Esophagus muscularis mucosa (tissue), 4 donors: ENCODE measurements around the gene ELAVL1. TPM values are rescaled to one million over a fixed set of nuclear protein-coding genes. Genes with fewer than 3 reads are reported as not detected.

Experiments
- DNase-seq: peaks from one replicate; pipeline ENCODE4 v3.0.0-alpha.2; 2017; ENCODE audit errors: extremely low spot score
- H3K27ac ChIP-seq, 4 donors: fragments of 200-600 bp; sonication (generic); replicated peaks in 1 of 4; 1 replicate in 3 of 4; 2 replicates in 1 of 4; pipeline ENCODE4 v1.5.1; 2016 to 2019; ENCODE audit warnings: mild to moderate bottlenecking in 1 of 4
- H3K27me3 ChIP-seq, 4 donors: fragments of 200-600 bp; sonication (generic); one replicate each; pipeline versions ENCODE4 v1.5.1 to v1.6.0; 2016 to 2019
- H3K36me3 ChIP-seq, 4 donors: fragments of 200-600 bp; sonication (generic); one replicate each; pipeline ENCODE4 v1.5.1; 2016 to 2019
- H3K4me1 ChIP-seq, 4 donors: fragments of 200-600 bp; sonication (generic); one replicate each; pipeline ENCODE4 v1.5.1; 2016 to 2019
- H3K4me3 ChIP-seq, 4 donors: fragments of 200-600 bp; sonication (generic); 1 replicate in 2 of 4; 2 replicates in 2 of 4; pipeline ENCODE4 v1.5.1; 2016 to 2019; ENCODE audit warnings: mild to moderate bottlenecking in 4 of 4, moderate library complexity in 1 of 4
- H3K9me3 ChIP-seq, 4 donors: fragments of 200-600 bp; sonication (generic); 1 replicate in 3 of 4; 2 replicates in 1 of 4; pipeline ENCODE4 v1.5.1; 2016 to 2019
- EP300 ChIP-seq: sonication (generic); formaldehyde crosslinking; IDR thresholded peaks from one replicate; pipeline ENCODE4 v1.6.1; 2017; ENCODE audit warnings: antibody characterized with exemption
- POLR2A ChIP-seq: fragments of 450-650 bp; IDR thresholded peaks from one replicate; pipeline ENCODE4 v1.6.1; 2017; ENCODE audit warnings: antibody characterized with exemption, moderate library complexity, mild to moderate bottlenecking, low read depth
- POLR2AphosphoS5 ChIP-seq, 2 donors: sonication (generic); formaldehyde crosslinking; IDR thresholded peaks; one replicate each; pipeline ENCODE4 v1.6.1; 2017; ENCODE audit warnings: antibody characterized with exemption in 2 of 2
- WGBS: methylation state at CpG from one replicate; pipeline ENCODE4 v1.1.5; 2018; 5-methylcytosine and 5-hydroxymethylcytosine counted together
- intact Hi-C: fragments of 100-400 bp; cut with DNase I; formaldehyde crosslinking; loops from one replicate; pipeline ENCODE4 v1.15.1; 2023
- total RNA-seq, 4 donors: library from RNA; depleted of rRNA; stranded (reverse); fragments of >200 nt; gene quantifications; one replicate each; pipeline versions ENCODE4 v1.1.0 to v1.2.1, GENCODE V29; 2016
- TF ChIP-seq, protein P1 (sequence below), 3 experiments: fragments of 200-600 bp in 2 of 3; fragments of 450-650 bp in 1 of 3; sonication (generic) in 2 of 3; IDR thresholded peaks; one replicate each; pipeline ENCODE4 v1.5.1; 2017 to 2019; ENCODE audit warnings: antibody characterized with exemption in 3 of 3, mild to moderate bottlenecking in 2 of 3, moderate library complexity in 1 of 3

Gene ELAVL1
- total RNA-seq, 4 donors from 2014 or later, result 27.0 to 49.1 (median 38.3) TPM

DNA sequence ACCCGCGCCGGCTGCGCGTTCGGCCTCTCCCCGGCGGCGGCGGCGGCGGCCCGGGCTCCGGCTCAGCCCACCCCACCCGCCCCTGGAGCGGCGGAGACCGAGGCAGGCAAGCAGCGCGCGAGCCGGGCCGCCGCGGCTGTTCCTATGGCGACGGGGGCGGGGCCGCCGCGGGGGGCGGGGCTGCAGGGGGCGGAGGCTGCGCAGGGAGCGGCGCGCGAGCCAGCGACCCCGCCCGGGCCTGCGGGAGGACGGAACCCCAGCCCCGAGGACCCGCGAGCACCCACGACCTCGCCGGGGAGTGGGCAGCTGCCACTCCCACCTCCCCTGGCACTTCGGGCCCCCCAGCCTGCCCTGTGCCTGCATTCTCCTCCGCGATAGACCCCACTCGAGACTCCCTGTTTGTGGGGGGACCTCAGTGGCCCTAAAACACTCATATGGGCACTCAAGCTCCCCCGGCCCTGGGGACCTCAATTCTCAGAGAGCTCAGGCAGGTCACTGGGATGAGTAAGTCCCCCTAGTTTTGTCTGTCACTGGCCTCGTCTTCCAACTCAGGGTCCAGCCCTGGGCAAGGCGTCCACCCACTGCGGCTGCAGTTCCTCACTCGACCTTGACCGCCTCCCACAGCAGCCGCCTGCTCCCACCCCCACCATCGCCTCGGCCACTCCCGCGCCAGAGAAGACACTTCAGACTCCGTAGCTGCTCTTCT is 79.3 kb downstream of the ELAVL1 start, which contains the start of gene CTXN1:
CTXN1 (minus strand) TSS at position 115 of the 706 bp plus-strand sequence. CDS start 597 bp downstream, outside the sequence.
- WGBS, result 29% methylated on average over 15 of the region's 65 CpGs
- peak within 1 kb of the TSS; percentile 68 to 81 (median 71) for H3K4me3 ChIP-seq
- TF ChIP-seq POLR2AphosphoS5 (IDR thresholded peaks at IDR 0.05), result peak; percentile 38 to 75
- TF ChIP-seq, protein P1, sequence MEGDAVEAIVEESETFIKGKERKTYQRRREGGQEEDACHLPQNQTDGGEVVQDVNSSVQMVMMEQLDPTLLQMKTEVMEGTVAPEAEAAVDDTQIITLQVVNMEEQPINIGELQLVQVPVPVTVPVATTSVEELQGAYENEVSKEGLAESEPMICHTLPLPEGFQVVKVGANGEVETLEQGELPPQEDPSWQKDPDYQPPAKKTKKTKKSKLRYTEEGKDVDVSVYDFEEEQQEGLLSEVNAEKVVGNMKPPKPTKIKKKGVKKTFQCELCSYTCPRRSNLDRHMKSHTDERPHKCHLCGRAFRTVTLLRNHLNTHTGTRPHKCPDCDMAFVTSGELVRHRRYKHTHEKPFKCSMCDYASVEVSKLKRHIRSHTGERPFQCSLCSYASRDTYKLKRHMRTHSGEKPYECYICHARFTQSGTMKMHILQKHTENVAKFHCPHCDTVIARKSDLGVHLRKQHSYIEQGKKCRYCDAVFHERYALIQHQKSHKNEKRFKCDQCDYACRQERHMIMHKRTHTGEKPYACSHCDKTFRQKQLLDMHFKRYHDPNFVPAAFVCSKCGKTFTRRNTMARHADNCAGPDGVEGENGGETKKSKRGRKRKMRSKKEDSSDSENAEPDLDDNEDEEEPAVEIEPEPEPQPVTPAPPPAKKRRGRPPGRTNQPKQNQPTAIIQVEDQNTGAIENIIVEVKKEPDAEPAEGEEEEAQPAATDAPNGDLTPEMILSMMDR (IDR thresholded peaks at IDR 0.05), result peak in 2 of 3 experiments; percentile 17 to 47
- TF ChIP-seq EP300, result no peak
- TF ChIP-seq POLR2A, result no peak
- H3K9me3 ChIP-seq, result no peaks in the 10 kb centered on the region
- peaks cover 59 to 100% (median 96%) of the 10 kb centered on the region in 4 donors for H3K4me1 ChIP-seq
- H3K36me3 ChIP-seq, result peaks cover 9 to 36% (median 26%) of the 10 kb centered on the region in 4 donors
- H3K27me3 ChIP-seq, result no peaks in the 10 kb centered on the region
- DNase-seq, result no peak
- intact Hi-C loops, result no loop called here
- peak within 1 kb of the TSS; percentile 91 to 96 (median 94) for H3K27ac ChIP-seq

DNA sequence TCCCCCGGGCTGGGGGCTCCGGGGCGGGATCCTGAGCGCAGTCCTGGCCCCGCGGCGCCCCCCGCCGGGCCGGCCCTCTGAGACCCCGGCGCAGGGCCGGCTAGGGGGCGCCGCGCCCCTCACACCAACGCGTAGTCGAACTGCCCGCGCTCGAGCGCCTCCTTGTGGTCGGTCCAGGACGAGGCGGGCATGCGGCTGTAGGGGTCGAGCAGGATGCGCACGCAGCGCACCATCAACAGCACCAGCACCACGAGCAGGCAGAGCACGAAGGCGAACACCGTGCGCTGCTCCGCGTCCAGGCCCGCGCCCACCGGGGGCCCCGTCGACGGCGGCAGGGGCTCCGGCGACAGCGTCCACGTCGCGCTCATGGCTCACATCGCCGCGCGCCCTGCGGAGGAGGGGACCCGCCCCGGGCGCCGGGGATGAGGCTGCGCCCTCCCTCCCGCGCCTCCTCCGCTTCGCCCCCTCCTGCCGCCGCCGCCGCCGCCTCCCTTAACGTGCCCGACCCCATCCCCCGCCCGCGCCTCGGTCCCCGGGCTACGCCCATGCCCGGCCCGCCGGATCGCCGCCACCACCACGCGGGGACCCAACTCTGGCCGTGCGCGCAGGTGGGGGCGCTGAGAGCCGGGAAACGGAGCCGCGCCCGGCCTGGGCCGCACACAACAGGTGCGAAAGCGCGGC is 80.1 kb downstream of the ELAVL1 start:
- peaks cover 60 to 95% (median 90%) of the 10 kb centered on the region in 4 donors for H3K4me1 ChIP-seq
- peaks cover 9 to 27% (median 19%) of the 10 kb centered on the region in 4 donors for H3K36me3 ChIP-seq
- no peaks in the 10 kb centered on the region for H3K9me3 ChIP-seq
- H3K27me3 ChIP-seq, result no peaks in the 10 kb centered on the region
- intact Hi-C loops, result no loop called here
- 1% methylated on average over 21 of the region's 98 CpGs for WGBS
- H3K4me3 ChIP-seq, result peak overlapping the region; percentile 68 to 81 (median 71)
- no peak for DNase-seq
- H3K27ac ChIP-seq, result peak overlapping the region; percentile 91 to 96 (median 94)
- TF ChIP-seq, protein P1 (IDR thresholded peaks at IDR 0.05), result peak; percentile 81 to 99 (median 90)
- TF ChIP-seq POLR2A (no peak), POLR2AphosphoS5 (IDR thresholded peaks at IDR 0.05) (peak; percentile 56 to 70), EP300 (no peak)

DNA sequence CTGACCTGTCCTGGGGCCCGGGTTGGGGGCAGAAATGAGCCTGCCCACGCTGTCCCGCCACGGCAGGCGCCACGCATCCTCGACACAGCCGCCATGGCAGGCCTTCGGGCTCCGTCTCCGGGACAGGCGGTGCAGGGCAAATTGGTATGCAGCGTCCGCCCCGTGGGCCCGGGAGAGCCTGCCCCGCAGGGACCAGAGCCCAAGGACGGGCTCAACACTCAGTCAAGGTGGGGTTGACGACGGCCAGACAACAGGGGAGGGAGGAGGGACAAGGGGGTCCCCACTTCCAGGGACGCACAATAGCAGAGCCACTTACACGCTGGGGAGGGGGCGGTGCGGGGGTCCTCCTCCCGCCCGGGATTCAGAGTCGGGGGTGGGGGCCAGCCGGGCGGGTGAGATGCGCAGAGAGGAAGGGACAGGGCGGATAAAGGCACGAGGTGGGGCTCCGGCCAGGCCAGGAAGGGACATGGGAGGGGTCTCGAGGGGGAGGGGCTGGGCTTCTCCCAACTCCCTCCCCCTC is 80.7 kb downstream of the ELAVL1 start:
- peak overlapping the region; percentile 91 to 96 (median 94) for H3K27ac ChIP-seq
- WGBS, result 31% methylated on average over 22 of the region's 34 CpGs
- intact Hi-C loops, result no loop called here
- peaks cover 56 to 93% (median 88%) of the 10 kb centered on the region in 4 donors for H3K4me1 ChIP-seq
- no peak for DNase-seq
- TF ChIP-seq POLR2AphosphoS5 (IDR thresholded peaks at IDR 0.05) (no peak), POLR2A (no peak)
- H3K36me3 ChIP-seq, result peaks cover 9 to 23% (median 18%) of the 10 kb centered on the region in 4 donors
- H3K4me3 ChIP-seq, result peak overlapping the region; percentile 68 to 81 (median 71)
- no peaks in the 10 kb centered on the region for H3K9me3 ChIP-seq
- H3K27me3 ChIP-seq, result peaks cover 0 to 1% (median 0%) of the 10 kb centered on the region in 4 donors

- Histone ChIP-seq H3K9me3 (no peaks in the 10 kb centered on the region), H3K4me3 (peak overlapping the region; percentile 68 to 81 (median 71)), H3K36me3 (peaks cover 9 to 23% (median 18%) of the 10 kb centered on the region in 4 donors), H3K27me3 (peaks cover 0 to 6% (median 0%) of the 10 kb centered on the region in 4 donors), H3K27ac (peak overlapping the region; percentile 91 to 96 (median 94)), H3K4me1 (peaks cover 51 to 93% (median 88%) of the 10 kb centered on the region in 4 donors)
- DNase-seq, result no peak
- TF ChIP-seq POLR2AphosphoS5 (IDR thresholded peaks at IDR 0.05), result no peak
- TF ChIP-seq EP300, result no peak
- no peak for TF ChIP-seq POLR2A
- TF ChIP-seq, protein P1 (IDR thresholded peaks at IDR 0.05), result no peak
- intact Hi-C loops, result no loop called here
- 52% methylated on average over 12 of the region's 12 CpGs for WGBS
These were observed 81.2 kb downstream of the ELAVL1 start for GRCh38 chr19:7924241-7924640.
